Neural cell (in vitro differentiated cells): ENCODE results near the gene OR2A7. TPM values are rescaled to one million over a fixed set of nuclear protein-coding genes. Genes with fewer than 3 reads are reported as not detected.
"Not testable (repeated sequence)": the region's sequence is repeated elsewhere in the genome, so short reads cannot be mapped to it uniquely, and the experiment has no call there.

ENCODE experiments used
- H2AFZ ChIP-seq: fragments of 200-600, 300-800 bp; sonication (generic), shearing (Covaris generic); 2 replicates; pipeline ENCODE4 v1.6.0; 2014; ENCODE audit warnings: low read depth, mild to moderate bottlenecking, antibody characterized with exemption, low read length, moderate library complexity
- H3F3A ChIP-seq: fragments of 200-600 bp; shearing (Covaris generic); 2 replicates; pipeline ENCODE4 v1.6.1; 2016; ENCODE audit warnings: mild to moderate bottlenecking, moderate library complexity, mixed read lengths, antibody characterized with exemption, low read length; ENCODE audit not compliant: insufficient read depth, poor library complexity, severe bottlenecking
- H3K27ac ChIP-seq: fragments of 200-600, 300-800 bp; sonication (generic), shearing (Covaris generic); 2 replicates; pipeline ENCODE4 v1.5.1; 2014; ENCODE audit warnings: mild to moderate bottlenecking, low read length, moderate library complexity
- H3K27me3 ChIP-seq: fragments of 300-800, 200-600 bp; sonication (generic), shearing (Covaris generic); 2 replicates; pipeline ENCODE4 v1.6.0; 2014; ENCODE audit warnings: mild to moderate bottlenecking, low read depth, low read length, moderate library complexity; ENCODE audit not compliant: insufficient read depth
- H3K36me3 ChIP-seq: fragments of 300-800, 200-600 bp; sonication (generic), shearing (Covaris generic); 2 replicates; pipeline ENCODE4 v1.5.1; 2014; ENCODE audit warnings: mild to moderate bottlenecking, antibody characterized with exemption, low read length, moderate library complexity; ENCODE audit not compliant: insufficient read depth
- H3K4me2 ChIP-seq: fragments of 300-800, 200-600 bp; sonication (generic), shearing (Covaris generic); 2 replicates; pipeline ENCODE4 v1.6.0; 2014; ENCODE audit warnings: mild to moderate bottlenecking, low read length
- H3K4me3 ChIP-seq: fragments of 300-800, 200-600 bp; sonication (generic), shearing (Covaris generic); 2 replicates; pipeline ENCODE4 v1.5.1; 2014; ENCODE audit warnings: mild to moderate bottlenecking, low read length, moderate library complexity
- H3K79me2 ChIP-seq: fragments of 200-600 bp; shearing (Covaris generic); replicated peaks from 2 replicates; pipeline ENCODE4 v1.6.0; 2014; ENCODE audit warnings: mild to moderate bottlenecking, low read length, moderate library complexity; ENCODE audit not compliant: insufficient read depth
- H3K9ac ChIP-seq: fragments of 300-800, 200-600 bp; sonication (generic), shearing (Covaris generic); 2 replicates; pipeline ENCODE4 v1.6.1; 2016; ENCODE audit warnings: mild to moderate bottlenecking, low read length, mixed read lengths
- H3K9me2 ChIP-seq: fragments of 200-600 bp; shearing (Covaris generic); 2 replicates; pipeline ENCODE4 v1.6.1; 2016; ENCODE audit warnings: mild to moderate bottlenecking, low read length, mixed read lengths; ENCODE audit not compliant: insufficient read depth
- H3K9me3 ChIP-seq: fragments of 200-600, 300-800 bp; sonication (generic), shearing (Covaris generic); 2 replicates; pipeline ENCODE4 v1.6.1; 2016; ENCODE audit warnings: mild to moderate bottlenecking, mixed run types, low read length, moderate library complexity, mixed read lengths
- H4K20me1 ChIP-seq: fragments of 200-600 bp; shearing (Covaris generic); 2 replicates; pipeline ENCODE4 v1.6.1; 2016; ENCODE audit warnings: mild to moderate bottlenecking, mixed run types; ENCODE audit not compliant: insufficient read depth
- polyA plus RNA-seq: library from polyadenylated mRNA; depleted of rRNA; stranded (reverse); fragments of >200 nt; gene quantifications from 2 replicates; pipeline ENCODE4 v1.2.3, GENCODE V29; 2014

OR2A7 gene
- polyA plus RNA-seq, 1 donor from 2014 or later, result not detected

DNA sequence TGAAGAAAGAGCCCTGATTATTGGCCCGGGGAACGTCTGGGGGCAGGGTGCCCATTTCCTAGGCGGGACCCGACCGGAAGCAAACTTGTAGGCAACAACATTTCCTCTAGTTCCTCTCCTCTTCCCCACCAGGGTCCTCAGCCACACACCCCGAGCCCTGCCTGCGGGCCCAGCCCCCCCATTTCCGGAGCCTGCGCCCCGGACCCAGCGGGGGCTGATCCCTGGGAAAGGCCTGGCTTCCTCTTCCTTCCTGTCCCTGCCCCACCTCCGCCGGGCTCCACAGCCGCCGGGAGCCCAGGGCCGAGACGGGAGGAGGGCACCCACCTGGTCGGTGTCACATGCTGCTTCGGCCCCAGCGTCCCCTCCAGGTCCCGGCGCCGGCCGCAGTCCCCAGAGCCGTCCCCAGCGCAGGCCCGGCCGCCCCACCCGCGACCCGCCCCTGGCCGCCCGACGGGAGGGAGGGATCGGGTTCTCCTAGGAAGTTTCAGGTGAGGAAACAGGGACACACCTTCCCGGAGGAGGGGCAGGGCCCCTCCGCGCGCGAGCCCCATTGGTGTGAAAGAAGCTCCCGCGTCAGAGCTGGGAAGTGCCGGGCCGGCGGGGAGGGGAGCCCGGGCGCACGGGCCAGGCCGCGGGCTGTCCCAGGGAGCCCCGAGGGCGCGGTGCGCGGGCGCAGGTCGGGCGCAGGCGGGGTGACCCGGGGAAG lies 29.4 kb upstream of the OR2A7 start:
- not testable (repeated sequence) for H3K9ac ChIP-seq, H3K4me3 ChIP-seq, H4K20me1 ChIP-seq, H2AFZ ChIP-seq, H3K27ac ChIP-seq, H3K4me2 ChIP-seq, H3K9me2 ChIP-seq, H3F3A ChIP-seq, H3K36me3 ChIP-seq, H3K27me3 ChIP-seq, H3K79me2 ChIP-seq, H3K9me3 ChIP-seq

DNA sequence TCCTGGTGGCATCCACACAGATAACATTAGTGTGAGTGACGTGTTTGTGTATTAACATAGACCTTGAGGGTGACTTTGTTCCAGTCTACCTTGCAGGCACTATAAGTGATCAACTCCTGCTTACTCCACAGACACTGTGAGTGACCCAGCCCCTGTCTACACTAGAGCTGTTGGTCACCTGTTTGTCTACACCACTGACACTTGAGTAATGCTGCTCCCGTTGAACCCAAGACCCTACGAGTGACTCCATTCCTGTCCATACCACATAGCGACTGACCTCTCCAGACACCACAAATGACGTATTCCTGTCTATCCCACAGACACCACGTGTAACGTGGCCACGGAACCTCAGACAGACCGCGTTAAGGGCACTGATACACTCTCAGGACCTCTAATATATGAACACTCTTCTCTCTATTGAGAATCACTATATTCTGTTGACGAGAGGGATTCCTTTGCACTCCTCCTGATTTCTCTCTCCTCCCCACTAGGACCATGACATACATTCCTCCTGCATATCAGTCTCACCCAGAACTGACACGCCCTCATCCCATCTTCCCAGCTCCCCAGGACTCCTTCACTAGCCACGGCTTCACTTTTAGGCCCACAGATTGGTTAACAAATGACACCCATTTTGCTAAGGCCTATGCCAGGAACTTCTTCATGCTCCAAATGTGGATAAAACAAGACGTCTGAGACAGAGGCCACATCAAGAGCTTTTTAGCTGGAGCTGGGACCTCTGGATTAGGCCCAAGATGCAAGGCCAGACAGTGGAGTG lies 28.0 kb upstream of the OR2A7 start:
- not testable (repeated sequence) for H3K4me2 ChIP-seq, H3K27me3 ChIP-seq, H3K79me2 ChIP-seq, H3K4me3 ChIP-seq, H2AFZ ChIP-seq, H3K9me3 ChIP-seq, H4K20me1 ChIP-seq, H3K9ac ChIP-seq, H3F3A ChIP-seq, H3K27ac ChIP-seq, H3K36me3 ChIP-seq, H3K9me2 ChIP-seq

DNA sequence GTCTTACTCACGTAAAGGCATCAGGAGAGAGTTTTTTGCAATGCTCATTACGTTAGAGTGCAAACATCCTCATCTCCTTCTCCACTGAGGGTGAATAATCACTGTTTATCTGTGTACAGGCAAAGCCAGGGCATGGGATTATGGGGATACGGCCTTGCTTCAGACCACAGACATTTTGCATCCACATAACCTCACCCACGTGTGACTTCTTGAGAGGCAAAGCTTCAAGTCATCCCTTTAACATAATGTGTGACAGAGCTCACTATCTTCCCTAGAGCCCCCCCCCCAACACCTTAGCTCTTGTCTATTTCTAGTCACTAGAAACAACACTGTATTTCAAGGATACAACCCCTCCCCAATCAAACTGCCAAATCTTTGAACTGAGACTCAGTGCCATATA lies 27.0 kb upstream of the OR2A7 start:
- not testable (repeated sequence) for H3K9me2 ChIP-seq, H3K27ac ChIP-seq, H3K9me3 ChIP-seq, H2AFZ ChIP-seq, H4K20me1 ChIP-seq, H3K9ac ChIP-seq, H3K36me3 ChIP-seq, H3K79me2 ChIP-seq, H3K4me2 ChIP-seq, H3F3A ChIP-seq, H3K27me3 ChIP-seq, H3K4me3 ChIP-seq

DNA sequence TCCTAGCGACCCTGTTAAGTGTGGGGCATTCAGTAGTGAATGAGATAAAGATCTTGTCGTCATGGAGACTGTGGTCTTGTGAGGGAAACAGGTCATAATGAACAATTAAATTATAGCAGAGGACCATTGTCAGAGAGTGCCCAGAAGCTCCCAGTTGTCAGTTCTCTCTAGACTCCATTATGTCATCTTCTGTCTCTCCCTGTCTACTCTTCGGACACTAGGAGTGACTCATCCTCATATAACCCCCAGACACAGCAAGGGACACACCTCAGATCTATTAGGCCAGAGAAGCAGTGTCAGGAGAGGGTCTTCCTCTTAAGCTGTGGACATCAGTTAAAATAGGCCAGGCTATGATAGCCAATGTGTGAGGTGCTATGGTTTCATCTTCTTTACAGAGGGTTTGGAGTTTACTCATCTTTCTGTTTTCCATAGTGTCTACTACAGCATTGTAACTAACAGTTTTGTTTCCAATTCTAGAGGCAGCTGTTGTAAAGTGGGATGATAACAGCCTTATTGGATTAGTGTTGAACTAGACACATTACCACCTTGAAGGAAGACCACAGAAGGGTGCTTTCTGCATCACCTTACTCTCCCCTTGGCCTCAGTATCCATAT lies 22.7 kb upstream of the OR2A7 start:
- not testable (repeated sequence) for H3K4me3 ChIP-seq, H3K27me3 ChIP-seq, H3K79me2 ChIP-seq, H3K9ac ChIP-seq, H3K4me2 ChIP-seq, H3K36me3 ChIP-seq, H4K20me1 ChIP-seq, H3K9me3 ChIP-seq, H2AFZ ChIP-seq, H3K9me2 ChIP-seq, H3K27ac ChIP-seq, H3F3A ChIP-seq

DNA sequence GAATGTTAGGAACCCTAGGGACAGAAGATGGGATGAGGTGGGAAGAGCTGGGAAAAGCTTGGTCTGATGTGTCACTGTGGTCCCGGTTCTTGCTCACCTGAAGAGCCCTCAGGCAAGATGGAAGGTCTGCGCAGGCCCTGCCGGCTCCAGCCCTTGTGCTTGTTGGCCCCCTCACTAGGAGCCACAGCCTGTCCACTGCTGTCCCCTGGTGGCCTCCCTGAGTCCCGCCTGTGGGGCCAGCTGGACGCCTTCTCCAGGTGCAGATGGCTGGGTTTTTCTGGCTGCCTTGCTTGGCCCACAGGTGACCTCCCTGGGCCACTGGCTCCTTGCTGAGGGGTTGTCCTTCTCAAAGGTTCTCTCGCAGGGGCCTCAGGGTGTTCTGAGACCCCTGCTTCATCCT lies 19.1 kb upstream of the OR2A7 start:
- not testable (repeated sequence) for H3F3A ChIP-seq, H3K36me3 ChIP-seq, H3K9me2 ChIP-seq, H3K9me3 ChIP-seq, H3K4me3 ChIP-seq, H2AFZ ChIP-seq, H3K79me2 ChIP-seq, H3K9ac ChIP-seq, H3K4me2 ChIP-seq, H3K27me3 ChIP-seq, H3K27ac ChIP-seq, H4K20me1 ChIP-seq

DNA sequence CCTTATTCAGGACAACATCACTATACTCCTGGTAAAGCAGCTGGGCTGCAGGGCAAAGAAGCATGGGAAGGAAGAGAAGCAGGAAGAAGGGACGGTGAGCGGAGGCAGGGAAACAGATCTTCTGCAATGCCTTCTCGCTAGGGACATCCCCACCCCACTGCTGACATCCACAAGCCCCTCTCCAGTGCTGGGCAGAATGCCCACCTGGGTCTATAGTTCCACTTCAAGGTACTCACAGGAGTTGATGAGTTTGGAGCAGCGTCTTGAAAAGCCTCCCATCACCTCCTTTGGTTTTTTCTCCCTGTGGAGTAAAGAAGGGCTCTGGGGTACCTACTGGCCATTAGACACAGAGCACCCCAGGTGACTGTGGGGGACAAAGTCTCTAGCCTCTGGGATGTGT lies 17.9 kb upstream of the OR2A7 start:
- H3K9me3 ChIP-seq, H3K9ac ChIP-seq, H3K36me3 ChIP-seq, H3K27ac ChIP-seq, H3F3A ChIP-seq, H4K20me1 ChIP-seq, H3K4me2 ChIP-seq, H2AFZ ChIP-seq, H3K4me3 ChIP-seq, H3K27me3 ChIP-seq, H3K9me2 ChIP-seq, H3K79me2 ChIP-seq: not testable (repeated sequence)

DNA sequence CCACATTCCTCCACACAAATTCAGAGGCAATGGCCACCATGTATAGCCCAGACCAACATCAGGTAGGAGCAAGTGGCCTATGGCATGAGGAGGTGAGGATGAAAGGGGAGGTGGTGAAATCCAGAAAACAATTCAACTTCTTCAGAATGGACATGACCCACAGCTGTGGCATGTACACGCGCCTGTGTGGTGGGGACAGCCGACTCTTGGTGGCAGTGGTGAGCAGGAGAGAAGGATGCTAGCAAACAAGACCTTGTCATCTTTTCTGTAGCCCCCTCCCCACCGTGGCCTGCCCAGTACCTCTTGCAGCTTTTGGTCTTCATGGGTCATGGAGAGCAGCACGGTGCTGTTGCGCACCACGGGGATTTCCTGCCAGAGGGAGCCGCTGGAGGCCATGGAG lies 17.4 kb upstream of the OR2A7 start:
- H2AFZ ChIP-seq, H3K4me3 ChIP-seq, H3K4me2 ChIP-seq: not testable (repeated sequence)

DNA sequence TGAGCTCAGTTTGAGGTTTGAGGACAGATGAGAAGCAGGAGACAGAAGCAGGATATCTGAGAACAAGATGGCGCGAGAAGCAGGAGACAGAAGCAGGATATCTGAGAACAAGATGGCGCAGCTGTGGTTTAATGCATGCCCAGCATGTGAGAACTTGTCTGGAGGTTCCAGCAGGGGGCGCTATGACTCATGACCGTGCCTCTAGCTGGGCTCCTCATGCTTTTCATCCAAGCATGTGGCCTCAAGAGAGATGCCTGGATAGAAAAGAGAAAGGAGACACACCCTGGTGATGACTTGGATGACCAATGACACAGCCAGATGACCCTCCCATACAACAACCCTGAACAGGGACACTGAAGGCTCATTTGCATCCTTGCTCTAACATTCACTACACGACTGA lies 15.4 kb upstream of the OR2A7 start:
- H3K4me2 ChIP-seq, H3K27me3 ChIP-seq, H3F3A ChIP-seq, H3K9me2 ChIP-seq, H3K27ac ChIP-seq, H3K9ac ChIP-seq, H2AFZ ChIP-seq, H3K79me2 ChIP-seq, H3K36me3 ChIP-seq, H3K9me3 ChIP-seq, H4K20me1 ChIP-seq, H3K4me3 ChIP-seq: not testable (repeated sequence)

More for the DNA sequence above, 17.4 kb upstream of the OR2A7 start:
- not testable (repeated sequence) for H3K27me3 ChIP-seq, H3K9ac ChIP-seq, H4K20me1 ChIP-seq, H3K79me2 ChIP-seq, H3F3A ChIP-seq, H3K27ac ChIP-seq, H3K9me2 ChIP-seq, H3K9me3 ChIP-seq, H3K36me3 ChIP-seq
